ENCODE measurements around the gene IFTAP.

GRCh38 chr11:36574486-36574885, 19.8 kb upstream of the IFTAP start:
- TF ChIP-seq POLR2AphosphoS5 (IDR thresholded peaks at IDR 0.05; ENCODE audit: low read depth, low read length), result no peak
- TF ChIP-seq TAF1 (IDR thresholded peaks at IDR 0.05; ENCODE audit: low read depth, low read length), result no peak
- TF ChIP-seq POLR2A (IDR thresholded peaks at IDR 0.05; ENCODE audit: low read depth, low read length), result no peak
- TF ChIP-seq SPI1 (IDR thresholded peaks at IDR 0.05; ENCODE audit: low read depth, low read length), result no peak
- TF ChIP-seq PAX5 (IDR thresholded peaks at IDR 0.05; ENCODE audit: insufficient read depth, low read length, severe bottlenecking), result no peak

Data from GM12891 (cell line).